RWPE2 (cell line): ENCODE results near the gene DNASE2B.

Experiments used
- ATAC-seq: fragments of 200-7000 bp; cut with Tn5 transposase; 3 replicates; pipeline ENCODE4 v1.9.1; 2021; ENCODE audit warnings: low read depth
- DNase-seq: peaks from one replicate; pipeline ENCODE4 v3.0.0-alpha.2; 2020; ENCODE audit warnings: low spot score
- H3K27ac ChIP-seq: fragments of 450-650 bp; 2 replicates; pipeline ENCODE4 v1.5.1; 2017; ENCODE audit warnings: mild to moderate bottlenecking; ENCODE audit not compliant: poor library complexity, severe bottlenecking
- H3K27me3 ChIP-seq: fragments of 250-450 bp; sonication (Bioruptor Pico); 2 replicates; pipeline ENCODE4 v1.5.1; 2021; ENCODE audit warnings: mild to moderate bottlenecking, moderate library complexity; ENCODE audit not compliant: insufficient read depth, poor library complexity, severe bottlenecking
- H3K36me3 ChIP-seq: fragments of 250-450 bp; sonication (Bioruptor Pico); 2 replicates; pipeline ENCODE4 v1.5.1; 2020; ENCODE audit warnings: low read depth, mild to moderate bottlenecking, moderate library complexity
- H3K4me1 ChIP-seq: fragments of 250-450 bp; sonication (Bioruptor Pico); 2 replicates; pipeline ENCODE4 v1.5.1; 2021; ENCODE audit warnings: mild to moderate bottlenecking, moderate library complexity; ENCODE audit not compliant: insufficient read depth, poor library complexity, severe bottlenecking
- H3K4me3 ChIP-seq: fragments of 250-450 bp; sonication (Bioruptor Pico); 2 replicates; pipeline ENCODE4 v1.5.1; 2021; ENCODE audit warnings: mild to moderate bottlenecking, moderate library complexity; ENCODE audit not compliant: severe bottlenecking
- H3K9me3 ChIP-seq: fragments of 250-450 bp; sonication (Bioruptor Pico); 2 replicates; pipeline ENCODE4 v1.5.1; 2021; ENCODE audit warnings: mild to moderate bottlenecking, moderate library complexity; ENCODE audit not compliant: severe bottlenecking
- CTCF ChIP-seq: fragments of 450-650 bp; IDR thresholded peaks from one replicate; pipeline ENCODE4 v1.5.1; 2017; ENCODE audit warnings: mild to moderate bottlenecking, moderate library complexity; ENCODE audit not compliant: poor library complexity, severe bottlenecking

DNASE2B gene

DNA sequence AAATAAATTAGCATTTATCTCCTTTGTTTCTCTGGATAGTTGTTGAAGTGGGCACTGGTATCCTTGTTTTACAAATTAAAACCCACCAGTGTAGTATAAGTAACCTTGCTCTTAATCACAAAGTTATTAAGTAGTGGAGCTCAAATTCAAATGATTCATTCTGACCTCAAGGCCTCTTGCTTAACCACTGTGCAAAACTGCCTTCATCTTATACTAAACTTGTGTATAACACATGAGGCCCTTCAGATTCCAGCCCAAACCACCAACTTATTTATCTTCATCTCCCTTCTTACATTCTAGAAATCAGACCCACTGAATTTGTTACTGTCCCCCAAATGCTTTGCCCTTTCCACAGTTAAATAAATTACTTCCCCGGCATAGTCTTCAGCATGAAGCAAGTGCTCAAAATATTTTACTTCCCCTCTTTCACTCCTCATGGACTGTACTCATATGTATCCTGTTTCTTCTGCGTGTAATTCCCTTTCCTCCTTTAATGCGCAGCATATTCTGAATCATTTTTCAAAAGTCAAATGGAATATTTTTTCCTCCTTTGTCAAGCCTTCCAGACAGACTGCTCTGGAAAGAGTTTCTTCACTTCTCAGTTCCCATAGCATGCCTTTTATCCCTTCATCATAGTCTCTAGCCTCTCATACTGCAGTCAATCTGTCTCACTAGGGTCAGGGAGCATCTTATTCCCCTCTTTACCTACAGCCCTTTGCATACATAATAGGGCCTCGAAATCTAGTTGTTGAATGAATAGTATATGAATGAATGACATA is 19.0 kb upstream of the DNASE2B start:
- Histone ChIP-seq H3K4me3 (no peak overlapping the region), H3K9me3 (no peaks in the 10 kb centered on the region), H3K27ac (no peak overlapping the region), H3K4me1 (peaks cover 23% of the 10 kb centered on the region), H3K27me3 (no peaks in the 10 kb centered on the region), H3K36me3 (no peaks in the 10 kb centered on the region)
- ATAC-seq, result peak; percentile 70
- TF ChIP-seq CTCF, result no peak
- no peak for DNase-seq

- no peak for ATAC-seq
Observed at GRCh38 chr1:84379917-84380180, 18.4 kb upstream of the DNASE2B start.

DNA sequence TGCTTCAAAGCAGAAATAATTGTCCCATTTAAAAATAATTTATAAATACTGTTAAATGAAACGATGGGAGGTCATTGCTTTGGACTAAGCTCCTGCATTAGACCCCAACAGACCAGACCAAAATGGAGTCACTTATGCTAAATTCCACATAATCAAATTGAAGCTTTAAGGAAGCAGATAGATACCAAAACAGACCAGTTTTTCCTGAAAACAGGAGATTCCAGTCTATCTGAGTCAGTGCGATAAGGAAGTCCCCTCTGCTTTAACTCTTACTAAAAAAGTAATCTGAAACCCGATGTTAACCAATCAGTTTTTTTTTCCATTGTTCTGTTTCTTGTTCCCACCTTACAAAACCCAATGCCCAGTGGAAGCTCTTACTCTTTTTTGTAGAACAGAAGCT is 16.2 kb upstream of the DNASE2B start:
- no peak for TF ChIP-seq CTCF

More at GRCh38 chr1:84379917-84380180, 18.4 kb upstream of the DNASE2B start:
- DNase-seq, result no peak
- Histone ChIP-seq H3K36me3 (no peaks in the 10 kb centered on the region), H3K4me3 (no peak overlapping the region), H3K4me1 (peaks cover 23% of the 10 kb centered on the region), H3K27me3 (no peaks in the 10 kb centered on the region), H3K9me3 (no peaks in the 10 kb centered on the region), H3K27ac (no peak overlapping the region)
- TF ChIP-seq CTCF, result no peak

DNA sequence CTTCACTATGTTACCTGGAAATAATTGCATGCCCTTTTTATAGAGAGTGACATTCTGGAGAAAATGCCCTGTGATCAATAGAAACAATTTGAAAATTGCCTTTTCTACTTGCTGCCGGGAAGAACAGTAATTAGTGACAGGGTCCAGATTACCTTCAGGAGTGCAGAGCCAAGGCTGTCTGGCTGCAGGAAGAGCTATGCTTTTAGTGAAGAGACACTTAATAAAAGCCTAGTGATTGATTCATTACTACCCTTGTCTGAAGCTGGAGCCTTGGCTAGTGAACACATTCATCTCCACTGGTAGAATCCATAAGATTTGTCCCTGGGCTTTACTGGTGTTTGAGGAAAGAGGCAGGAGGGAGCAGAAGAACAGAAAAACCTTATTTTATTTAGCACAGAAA is 12.9 kb upstream of the DNASE2B start:
- no peak overlapping the region for H3K27ac ChIP-seq
- DNase-seq (no peak), ATAC-seq (no peak)
- H3K27me3 ChIP-seq, result no peaks in the 10 kb centered on the region
- no peak for TF ChIP-seq CTCF
- H3K9me3 ChIP-seq, result no peaks in the 10 kb centered on the region
- peaks cover 17% of the 10 kb centered on the region for H3K4me1 ChIP-seq
- H3K36me3 ChIP-seq, result no peaks in the 10 kb centered on the region
- H3K4me3 ChIP-seq, result no peak overlapping the region

More for the DNA sequence above, 16.2 kb upstream of the DNASE2B start:
- ATAC-seq, result peak; percentile 57; the same call in 2 of the 3 replicates
- no peak overlapping the region for H3K4me3 ChIP-seq
- H3K36me3 ChIP-seq, result no peaks in the 10 kb centered on the region
- H3K4me1 ChIP-seq, result peaks cover 23% of the 10 kb centered on the region
- no peak overlapping the region for H3K27ac ChIP-seq
- no peaks in the 10 kb centered on the region for H3K9me3 ChIP-seq
- H3K27me3 ChIP-seq, result no peaks in the 10 kb centered on the region
- no peak for DNase-seq

DNA sequence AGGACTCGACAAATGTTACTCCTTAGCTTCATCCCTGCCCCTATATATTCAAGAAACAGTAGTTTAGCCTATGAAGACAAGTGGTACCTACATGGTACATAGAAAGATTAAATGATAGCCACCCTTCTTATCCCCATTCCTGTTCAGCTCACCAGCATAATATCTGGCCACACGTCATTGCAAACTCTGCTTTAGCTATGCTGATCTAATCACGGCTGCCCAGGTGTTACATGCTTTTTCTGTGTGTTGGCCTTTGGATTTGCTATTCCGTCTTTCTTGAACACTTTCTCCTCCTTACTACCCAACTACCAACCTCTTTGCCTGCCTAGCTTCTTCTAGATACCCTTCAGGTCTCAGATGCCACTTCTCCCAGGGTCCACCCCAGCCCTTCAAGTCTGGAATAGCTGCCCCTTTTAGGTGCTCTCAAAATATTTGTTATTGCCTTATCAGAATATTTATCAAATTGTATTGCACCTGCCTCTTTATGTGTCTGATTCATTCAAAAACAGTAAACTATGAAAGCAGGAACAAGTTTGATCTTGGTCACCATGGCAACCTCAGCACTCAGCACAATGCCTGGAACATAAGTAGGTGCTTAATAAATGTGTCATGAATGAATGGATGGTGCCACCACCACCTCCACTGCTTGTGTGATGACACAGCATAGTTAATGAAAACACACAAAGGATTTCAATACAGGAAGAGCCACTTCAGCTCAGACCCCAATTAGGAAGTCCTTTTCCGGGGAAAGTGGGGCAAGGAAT is 11.4 kb upstream of the DNASE2B start:
- no peak for TF ChIP-seq CTCF
- H3K4me1 ChIP-seq, result peaks cover 17% of the 10 kb centered on the region
- H3K9me3 ChIP-seq, result no peaks in the 10 kb centered on the region
- H3K4me3 ChIP-seq, result no peak overlapping the region
- no peaks in the 10 kb centered on the region for H3K36me3 ChIP-seq
- no peak for ATAC-seq
- no peak overlapping the region for H3K27ac ChIP-seq
- no peaks in the 10 kb centered on the region for H3K27me3 ChIP-seq
- no peak for DNase-seq
